AG10803 (cell line): ENCODE measurements around the gene FOXA2.
"Not testable (repeated sequence)": the region's sequence is repeated elsewhere in the genome, so short reads cannot be mapped to it uniquely, and the experiment has no call there.

Experiments used
- DNase-seq: peaks from one replicate; pipeline ENCODE4 v3.0.0; 2010; ENCODE audit warnings: low read depth
- H3K4me3 ChIP-seq: 2 replicates; pipeline ENCODE4 v1.5.1; 2011; ENCODE audit warnings: mild to moderate bottlenecking, low read length, control low read depth
- TF ChIP-seq, protein P1 (sequence below): conservative IDR thresholded peaks from 2 replicates; pipeline ENCODE4 v1.5.1; 2011; ENCODE audit warnings: mild to moderate bottlenecking, low read length, control low read depth, inconsistent platforms

Gene FOXA2

DNA sequence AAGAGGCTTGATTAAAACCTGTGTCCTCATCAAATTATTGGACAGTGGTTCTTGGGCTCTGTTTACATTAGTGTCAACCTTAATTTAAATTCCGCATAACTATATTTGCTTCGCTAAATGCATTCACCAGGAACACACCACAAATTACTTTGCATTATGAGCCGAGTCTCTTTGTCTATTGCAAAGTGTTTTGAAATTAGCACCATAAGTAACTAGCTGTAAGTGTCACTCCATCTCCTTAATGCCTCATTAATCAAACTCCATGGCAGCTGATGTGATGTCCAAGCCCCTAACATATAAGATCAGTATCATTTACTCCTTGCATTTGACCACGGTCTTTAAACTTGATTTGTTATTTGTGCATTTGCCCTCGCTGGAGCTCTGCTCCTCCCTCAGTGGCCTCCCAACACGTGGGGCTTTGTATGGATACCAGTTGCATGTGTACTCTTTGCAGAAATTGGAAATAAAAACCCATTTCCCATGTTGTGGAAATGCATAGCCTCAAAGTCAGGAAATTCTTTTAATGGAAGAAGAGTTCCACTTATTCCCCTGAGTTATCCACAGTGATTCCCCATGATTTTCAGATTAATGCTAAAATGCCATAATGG, 24.6 kb downstream of the FOXA2 start:
- TF ChIP-seq, protein P1, sequence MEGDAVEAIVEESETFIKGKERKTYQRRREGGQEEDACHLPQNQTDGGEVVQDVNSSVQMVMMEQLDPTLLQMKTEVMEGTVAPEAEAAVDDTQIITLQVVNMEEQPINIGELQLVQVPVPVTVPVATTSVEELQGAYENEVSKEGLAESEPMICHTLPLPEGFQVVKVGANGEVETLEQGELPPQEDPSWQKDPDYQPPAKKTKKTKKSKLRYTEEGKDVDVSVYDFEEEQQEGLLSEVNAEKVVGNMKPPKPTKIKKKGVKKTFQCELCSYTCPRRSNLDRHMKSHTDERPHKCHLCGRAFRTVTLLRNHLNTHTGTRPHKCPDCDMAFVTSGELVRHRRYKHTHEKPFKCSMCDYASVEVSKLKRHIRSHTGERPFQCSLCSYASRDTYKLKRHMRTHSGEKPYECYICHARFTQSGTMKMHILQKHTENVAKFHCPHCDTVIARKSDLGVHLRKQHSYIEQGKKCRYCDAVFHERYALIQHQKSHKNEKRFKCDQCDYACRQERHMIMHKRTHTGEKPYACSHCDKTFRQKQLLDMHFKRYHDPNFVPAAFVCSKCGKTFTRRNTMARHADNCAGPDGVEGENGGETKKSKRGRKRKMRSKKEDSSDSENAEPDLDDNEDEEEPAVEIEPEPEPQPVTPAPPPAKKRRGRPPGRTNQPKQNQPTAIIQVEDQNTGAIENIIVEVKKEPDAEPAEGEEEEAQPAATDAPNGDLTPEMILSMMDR, result no peak
- no peak overlapping the region for H3K4me3 ChIP-seq
- DNase-seq, result no peak

DNA sequence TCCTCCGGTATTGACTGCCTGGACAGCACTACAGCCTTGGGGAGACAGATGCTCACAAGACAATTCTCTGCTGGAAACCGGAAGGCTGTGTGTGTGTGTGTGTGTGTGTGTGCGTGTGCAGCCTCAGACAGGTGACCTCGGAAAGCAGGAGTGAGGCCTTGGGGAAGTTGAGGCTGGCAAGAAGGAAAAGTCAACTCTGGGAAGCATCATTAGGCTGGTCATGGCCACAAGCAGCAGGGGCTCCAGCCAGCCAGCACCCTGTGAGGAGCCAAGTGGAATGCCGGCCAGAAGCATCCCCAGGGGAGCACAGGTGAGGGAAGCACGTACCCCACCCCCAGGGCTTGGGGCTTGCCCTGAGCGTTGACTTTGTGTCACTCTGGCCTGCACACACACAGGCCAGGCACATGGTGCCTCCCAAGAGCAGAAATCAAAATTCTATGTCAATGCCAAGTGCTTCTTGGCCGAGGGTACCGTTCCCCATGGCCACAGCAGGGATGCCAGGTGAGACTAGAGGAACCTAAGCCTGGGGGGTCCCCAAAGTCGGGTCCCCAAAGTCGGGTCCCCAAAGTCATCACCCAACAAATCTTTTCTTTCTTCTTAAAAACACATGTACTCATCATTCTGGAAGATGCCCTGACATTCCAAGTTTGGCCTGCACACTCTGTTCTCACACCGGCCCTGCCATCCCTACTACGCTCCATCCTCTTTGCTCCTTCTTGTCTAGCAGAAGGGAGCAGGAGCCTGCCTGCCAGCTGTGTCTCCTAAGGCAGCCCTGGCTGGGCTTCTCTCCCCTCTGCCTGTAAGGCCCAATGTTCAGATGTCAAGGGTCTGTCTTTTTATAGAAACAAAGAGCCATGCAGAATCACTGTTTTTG, 26.7 kb downstream of the FOXA2 start:
- no peak for DNase-seq
- TF ChIP-seq, protein P1, result no peak
- H3K4me3 ChIP-seq, result no peak overlapping the region

DNA sequence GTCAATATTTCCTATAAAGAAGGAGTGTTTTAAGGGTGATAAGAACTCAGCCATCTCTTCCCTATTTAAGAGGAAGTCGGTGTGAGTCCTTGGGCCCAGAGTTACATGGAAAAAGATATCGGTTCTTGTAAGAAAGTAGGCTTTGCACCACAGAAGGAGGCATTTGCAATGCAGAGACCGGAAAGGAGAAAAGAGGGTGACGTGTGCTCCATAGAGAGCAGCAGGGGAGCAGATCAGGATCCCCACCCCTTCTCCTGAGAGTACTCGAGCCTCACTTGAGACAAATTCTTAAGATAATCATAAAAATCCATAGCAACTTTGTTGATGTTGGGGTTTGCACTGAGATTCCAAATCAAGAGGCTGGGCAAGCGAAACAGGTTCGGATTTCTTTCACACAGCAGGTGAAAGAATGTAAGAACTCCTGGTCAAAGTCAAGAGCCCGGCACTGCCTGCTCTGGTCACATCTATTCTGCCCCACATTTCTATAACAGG, 27.8 kb downstream of the FOXA2 start:
- TF ChIP-seq, protein P1, result no peak
- H3K4me3 ChIP-seq, result no peak overlapping the region
- no peak for DNase-seq

DNA sequence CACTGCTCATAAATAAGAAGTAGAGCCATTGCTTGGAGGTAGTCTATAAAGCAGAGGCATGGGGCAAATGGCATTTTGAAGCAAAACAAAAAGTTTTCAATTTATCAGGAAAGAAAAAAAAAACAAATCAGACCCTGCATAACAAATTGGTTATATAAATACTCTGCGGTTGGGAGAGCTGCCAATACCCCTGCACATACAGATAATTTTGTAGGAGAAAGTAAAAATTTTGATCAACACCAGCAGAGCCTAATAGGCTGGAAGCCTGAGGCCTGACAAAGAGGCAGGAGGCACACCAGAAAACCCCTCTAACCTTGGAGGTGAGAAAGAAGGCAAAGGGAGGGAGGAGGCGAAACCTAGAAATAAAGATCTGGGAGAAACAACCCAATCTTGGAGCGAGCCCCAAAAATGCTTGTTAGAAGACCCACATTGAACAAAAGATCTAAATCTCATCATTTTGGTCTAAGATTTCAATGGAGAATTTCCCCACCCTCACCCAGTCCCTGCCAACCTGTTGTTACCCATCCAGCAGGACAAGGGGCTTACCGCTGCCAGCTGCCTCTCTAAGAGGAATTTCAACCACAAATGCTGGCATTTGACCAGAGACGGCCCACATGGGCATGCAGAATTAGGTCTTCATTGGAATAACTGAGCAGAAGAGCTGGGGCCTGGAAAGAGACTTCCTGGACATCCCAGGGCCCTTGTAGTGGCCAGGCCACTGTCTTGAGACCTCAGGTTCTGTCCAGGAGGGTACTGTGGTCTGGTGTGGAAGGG, 28.4 kb downstream of the FOXA2 start:
- DNase-seq, result no peak
- H3K4me3 ChIP-seq, result no peak overlapping the region
- TF ChIP-seq, protein P1, result no peak

DNA sequence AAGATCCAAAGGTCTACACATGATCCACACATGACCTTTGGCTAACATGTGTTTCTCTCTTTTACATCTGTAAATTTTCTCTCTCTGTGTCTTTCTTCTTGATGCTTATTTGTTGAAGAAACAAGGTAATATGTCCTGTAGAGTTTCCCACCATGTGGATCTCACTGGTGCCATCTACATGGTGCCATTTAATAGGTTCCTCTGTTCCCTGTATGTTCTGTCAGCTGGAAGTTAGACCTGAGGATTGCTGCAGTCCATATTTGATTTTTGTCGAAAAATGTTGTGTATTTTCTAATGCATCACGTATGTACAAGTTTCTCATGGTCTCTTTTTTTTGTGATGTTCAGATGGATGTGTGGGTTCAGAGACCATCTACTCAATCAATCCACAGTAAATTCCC, 30.0 kb downstream of the FOXA2 start:
- H3K4me3 ChIP-seq, result no peak overlapping the region
- TF ChIP-seq, protein P1, result no peak
- no peak for DNase-seq

DNA sequence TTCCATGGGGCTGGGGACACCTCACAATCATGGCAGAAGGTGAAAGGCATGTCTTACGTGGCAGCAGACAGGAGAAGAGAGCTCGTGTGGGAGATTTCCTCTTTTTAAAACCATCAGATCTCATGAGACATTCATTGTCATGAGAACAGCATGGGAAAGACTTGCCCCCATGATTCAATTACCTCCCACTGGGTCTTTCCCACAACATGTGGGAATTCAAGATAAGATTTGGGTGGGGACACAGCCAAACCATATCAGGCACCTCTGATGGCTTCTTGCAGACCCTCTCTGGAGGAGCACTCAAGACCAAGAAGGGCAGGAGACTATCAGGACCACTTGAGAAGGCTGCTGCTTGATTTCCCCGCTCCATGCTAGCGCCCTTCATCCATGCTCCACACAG, 33.9 kb downstream of the FOXA2 start:
- not testable (repeated sequence) for DNase-seq, H3K4me3 ChIP-seq

DNA sequence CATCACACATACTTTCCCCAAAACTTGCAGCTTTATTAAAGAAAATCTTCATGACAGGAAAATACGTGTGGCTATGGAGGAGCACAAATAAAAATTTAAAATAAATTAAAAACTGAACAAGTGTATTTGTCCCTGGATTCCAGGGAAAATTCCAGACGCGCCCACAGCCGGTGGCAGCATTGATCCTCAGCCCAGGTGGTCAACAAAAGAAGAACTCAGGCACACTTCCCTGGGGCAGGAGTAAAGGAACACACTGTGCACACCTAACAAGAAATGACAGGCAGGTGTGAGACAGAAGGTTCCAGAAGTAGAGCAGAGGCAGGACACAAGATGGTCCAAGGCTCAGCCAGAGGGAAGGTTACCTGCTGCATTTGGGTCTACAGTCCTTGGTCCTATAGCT, 36.3 kb downstream of the FOXA2 start:
- TF ChIP-seq, protein P1, result no peak
- no peak overlapping the region for H3K4me3 ChIP-seq
- DNase-seq, result no peak
